ENCODE data around the gene LZIC. TPM values are rescaled to one million over a fixed set of nuclear protein-coding genes. Genes with fewer than 3 reads are reported as not detected.

Gene LZIC
- total and polyA plus RNA-seq, 11 donors, result 18.5 to 37.7 (median 34.3) TPM

GRCh38 chr1:9882945-9883303, 60.3 kb downstream of the LZIC start:
- Histone ChIP-seq H3K9me3 (no peaks in the 10 kb centered on the region), H3K4me3 (no peak overlapping the region), H3K4me1 (peaks cover 0 to 56% (median 27%) of the 10 kb centered on the region in 12 donors), H3K27me3 (no peaks in the 10 kb centered on the region), H3K36me3 (peaks cover 0 to 14% (median 0%) of the 10 kb centered on the region in 9 donors), H3K27ac (peak overlapping the region in 7 of 12 donors; percentile 5 to 75 (median 23))
- WGBS, 4 donors, result 81 to 91% (median 91%) methylated on average over 12 of the region's 12 CpGs
- TF ChIP-seq POLR2A (IDR thresholded peaks at IDR 0.05), result no peak
- TF ChIP-seq, protein P1, sequence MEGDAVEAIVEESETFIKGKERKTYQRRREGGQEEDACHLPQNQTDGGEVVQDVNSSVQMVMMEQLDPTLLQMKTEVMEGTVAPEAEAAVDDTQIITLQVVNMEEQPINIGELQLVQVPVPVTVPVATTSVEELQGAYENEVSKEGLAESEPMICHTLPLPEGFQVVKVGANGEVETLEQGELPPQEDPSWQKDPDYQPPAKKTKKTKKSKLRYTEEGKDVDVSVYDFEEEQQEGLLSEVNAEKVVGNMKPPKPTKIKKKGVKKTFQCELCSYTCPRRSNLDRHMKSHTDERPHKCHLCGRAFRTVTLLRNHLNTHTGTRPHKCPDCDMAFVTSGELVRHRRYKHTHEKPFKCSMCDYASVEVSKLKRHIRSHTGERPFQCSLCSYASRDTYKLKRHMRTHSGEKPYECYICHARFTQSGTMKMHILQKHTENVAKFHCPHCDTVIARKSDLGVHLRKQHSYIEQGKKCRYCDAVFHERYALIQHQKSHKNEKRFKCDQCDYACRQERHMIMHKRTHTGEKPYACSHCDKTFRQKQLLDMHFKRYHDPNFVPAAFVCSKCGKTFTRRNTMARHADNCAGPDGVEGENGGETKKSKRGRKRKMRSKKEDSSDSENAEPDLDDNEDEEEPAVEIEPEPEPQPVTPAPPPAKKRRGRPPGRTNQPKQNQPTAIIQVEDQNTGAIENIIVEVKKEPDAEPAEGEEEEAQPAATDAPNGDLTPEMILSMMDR (IDR thresholded peaks at IDR 0.05), result no peak
- intact Hi-C loops (cut with DNase I), result loop anchor here in 1 of 10 donors (5.0 kb wide), 1 partner anchor 464 kb away; no protein-coding TSS in a partner anchor
- DNase-seq (peak in 1 of 5 donors; percentile 49), ATAC-seq (no peak)

GRCh38 chr1:9882296-9882944, 60.8 kb downstream of the LZIC start:
- peak in 1 of 5 donors; percentile 40 for DNase-seq
- Histone ChIP-seq H3K4me3 (no peak overlapping the region), H3K9me3 (no peaks in the 10 kb centered on the region), H3K27ac (peak overlapping the region in 6 of 12 donors; percentile 5 to 48 (median 20)), H3K4me1 (peaks cover 0 to 57% (median 28%) of the 10 kb centered on the region in 12 donors), H3K27me3 (no peaks in the 10 kb centered on the region), H3K36me3 (peaks cover 0 to 14% (median 0%) of the 10 kb centered on the region in 9 donors)
- no peak for ATAC-seq
- WGBS, 4 donors, result 69 to 75% (median 70%) methylated on average over 12 of the region's 12 CpGs
- intact Hi-C loops (cut with DNase I), result loop anchor here in 1 of 10 donors (5.0 kb wide), 1 partner anchor 465 kb away; no protein-coding TSS in a partner anchor
- TF ChIP-seq, protein P1 (IDR thresholded peaks at IDR 0.05), result no peak
- TF ChIP-seq POLR2A (IDR thresholded peaks at IDR 0.05), result no peak

DNA sequence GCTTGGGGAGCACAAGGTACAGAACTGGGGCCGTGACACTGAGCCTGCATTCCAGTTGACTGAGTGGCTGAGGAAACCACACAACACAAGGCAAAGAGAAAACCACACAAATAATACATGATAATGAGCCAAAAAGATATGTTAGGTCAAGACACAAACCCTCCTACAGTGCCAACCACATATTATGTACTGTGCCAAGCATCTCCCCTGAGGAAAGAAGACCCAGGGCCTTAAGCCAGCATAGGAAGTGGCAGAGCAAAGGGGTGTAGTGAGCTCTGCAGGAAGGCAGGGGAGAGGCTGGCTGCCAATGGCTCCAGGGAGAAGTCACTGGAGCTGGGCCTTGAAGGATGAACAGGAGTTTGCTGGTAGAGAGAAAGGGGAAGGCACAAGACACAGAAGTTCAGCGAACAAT, 61.3 kb downstream of the LZIC start:
- H3K36me3 ChIP-seq, result peaks cover 0 to 14% (median 0%) of the 10 kb centered on the region in 9 donors
- intact Hi-C loops (cut with DNase I), result loop anchor here in 1 of 10 donors (5.0 kb wide), 1 partner anchor 465 kb away; no protein-coding TSS in a partner anchor
- DNase-seq, result no peak
- 83 to 96% (median 91%) methylated on average over 2 of the region's 2 CpGs for WGBS, 4 donors
- peaks cover 0 to 60% (median 31%) of the 10 kb centered on the region in 12 donors for H3K4me1 ChIP-seq
- no peaks in the 10 kb centered on the region for H3K9me3 ChIP-seq
- no peak overlapping the region for H3K4me3 ChIP-seq
- ATAC-seq, result no peak
- TF ChIP-seq POLR2A (IDR thresholded peaks at IDR 0.05), result no peak
- TF ChIP-seq, protein P1 (IDR thresholded peaks at IDR 0.05), result no peak
- H3K27me3 ChIP-seq, result no peaks in the 10 kb centered on the region
- H3K27ac ChIP-seq, result peak overlapping the region in 2 of 12 donors; percentile 23 to 48

Small RNA genes lying within 50 kb of the gene (microRNA-seq; reads per million reads assigned to microRNA genes)
- 1.0 to 2.3 (median 1.7) reads per million in 4 donors for gene MIR5697

Other genes with a start within 250 kb of the LZIC start
- 10 to 100 TPM; 50.6 to 79.4 (median 64.3) TPM for gene CLSTN1, start 119.4 kb downstream of the LZIC start, total RNA-seq
- gene CLSTN1, start 119.4 kb downstream of the LZIC start, polyA plus RNA-seq, result 10 to 100 TPM; 37.6 to 40.5 TPM
- gene CTNNBIP1, start 33.1 kb downstream of the LZIC start, total RNA-seq, result 10 to 100 TPM; 32.2 to 62.0 (median 42.9) TPM
- gene CTNNBIP1, start 33.1 kb downstream of the LZIC start, polyA plus RNA-seq, result 10 to 100 TPM; 25.4 to 37.8 TPM
- gene NMNAT1, start 84 bp upstream of the LZIC start, total RNA-seq, result 10 to 100 TPM; 11.0 to 24.2 (median 17.2) TPM
- 10 to 100 TPM; 12.2 to 13.7 TPM for gene NMNAT1, start 84 bp upstream of the LZIC start, polyA plus RNA-seq
- 10 to 100 TPM; 21.4 to 83.3 (median 26.2) TPM for gene RBP7, start 53.8 kb upstream of the LZIC start, total RNA-seq
- gene RBP7, start 53.8 kb upstream of the LZIC start, polyA plus RNA-seq, result 10 to 100 TPM; 43.8 to 97.5 TPM
- 100 to 1,000 TPM in 1 of 9 donors, 10 to 100 TPM in 8; 50.4 to 132 (median 68.2) TPM for gene UBE4B, start 89.6 kb upstream of the LZIC start, total RNA-seq
- gene UBE4B, start 89.6 kb upstream of the LZIC start, polyA plus RNA-seq, result 10 to 100 TPM; 18.5 to 32.3 TPM